BE2C (cell line): ENCODE results near the gene NDUFS8.

ENCODE experiments used
- DNase-seq: peaks from one replicate; pipeline ENCODE4 v3.0.0-alpha.2; 2020
- H3K27me3 ChIP-seq: fragments of 250-450 bp; sonication (Bioruptor Pico); 2 replicates; pipeline ENCODE4 v1.5.1; 2020; ENCODE audit warnings: mild to moderate bottlenecking
- H3K36me3 ChIP-seq: fragments of 250-450 bp; sonication (Bioruptor Pico); 2 replicates; pipeline ENCODE4 v1.5.1; 2020; ENCODE audit warnings: mild to moderate bottlenecking
- H3K4me1 ChIP-seq: fragments of 250-450 bp; sonication (Bioruptor Pico); 2 replicates; pipeline ENCODE4 v1.5.1; 2020
- H3K4me3 ChIP-seq: 2 replicates; pipeline ENCODE4 v1.5.1; 2011; ENCODE audit warnings: low read depth, low read length
- H3K9me3 ChIP-seq: fragments of 250-450 bp; sonication (Bioruptor Pico); 2 replicates; pipeline ENCODE4 v1.5.1; 2020
- TF ChIP-seq, protein P1 (sequence below): IDR thresholded peaks from 2 replicates; pipeline ENCODE4 v1.5.1; 2012; ENCODE audit warnings: mild to moderate bottlenecking, low read depth, low read length

The NDUFS8 gene

DNA sequence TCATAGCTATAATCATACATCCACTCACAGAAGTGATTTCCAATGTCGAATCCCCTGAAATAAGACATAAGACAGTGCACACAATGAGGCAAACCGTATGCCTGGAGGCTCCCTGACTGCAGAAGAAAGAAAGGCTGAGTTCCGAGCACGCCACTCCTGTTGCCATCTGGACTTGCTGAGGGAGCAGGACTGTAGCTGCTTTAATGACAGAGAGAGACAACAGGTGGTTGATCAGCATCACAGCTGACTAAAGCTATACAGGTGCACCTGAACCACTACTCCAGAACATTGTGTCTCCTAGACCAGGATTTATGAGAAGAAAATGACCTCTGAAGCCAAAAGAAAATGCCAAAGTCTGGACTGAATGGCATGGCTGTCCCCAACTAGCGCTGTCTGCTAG lies 35.4 kb downstream of the NDUFS8 start:
- H3K4me3 ChIP-seq = no peak overlapping the region
- TF ChIP-seq, protein P1, sequence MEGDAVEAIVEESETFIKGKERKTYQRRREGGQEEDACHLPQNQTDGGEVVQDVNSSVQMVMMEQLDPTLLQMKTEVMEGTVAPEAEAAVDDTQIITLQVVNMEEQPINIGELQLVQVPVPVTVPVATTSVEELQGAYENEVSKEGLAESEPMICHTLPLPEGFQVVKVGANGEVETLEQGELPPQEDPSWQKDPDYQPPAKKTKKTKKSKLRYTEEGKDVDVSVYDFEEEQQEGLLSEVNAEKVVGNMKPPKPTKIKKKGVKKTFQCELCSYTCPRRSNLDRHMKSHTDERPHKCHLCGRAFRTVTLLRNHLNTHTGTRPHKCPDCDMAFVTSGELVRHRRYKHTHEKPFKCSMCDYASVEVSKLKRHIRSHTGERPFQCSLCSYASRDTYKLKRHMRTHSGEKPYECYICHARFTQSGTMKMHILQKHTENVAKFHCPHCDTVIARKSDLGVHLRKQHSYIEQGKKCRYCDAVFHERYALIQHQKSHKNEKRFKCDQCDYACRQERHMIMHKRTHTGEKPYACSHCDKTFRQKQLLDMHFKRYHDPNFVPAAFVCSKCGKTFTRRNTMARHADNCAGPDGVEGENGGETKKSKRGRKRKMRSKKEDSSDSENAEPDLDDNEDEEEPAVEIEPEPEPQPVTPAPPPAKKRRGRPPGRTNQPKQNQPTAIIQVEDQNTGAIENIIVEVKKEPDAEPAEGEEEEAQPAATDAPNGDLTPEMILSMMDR = no peak
- no peaks in the 10 kb centered on the region for H3K9me3 ChIP-seq
- no peaks in the 10 kb centered on the region for H3K4me1 ChIP-seq
- no peaks in the 10 kb centered on the region for H3K27me3 ChIP-seq
- DNase-seq = no peak
- peaks cover 62% of the 10 kb centered on the region for H3K36me3 ChIP-seq

DNA sequence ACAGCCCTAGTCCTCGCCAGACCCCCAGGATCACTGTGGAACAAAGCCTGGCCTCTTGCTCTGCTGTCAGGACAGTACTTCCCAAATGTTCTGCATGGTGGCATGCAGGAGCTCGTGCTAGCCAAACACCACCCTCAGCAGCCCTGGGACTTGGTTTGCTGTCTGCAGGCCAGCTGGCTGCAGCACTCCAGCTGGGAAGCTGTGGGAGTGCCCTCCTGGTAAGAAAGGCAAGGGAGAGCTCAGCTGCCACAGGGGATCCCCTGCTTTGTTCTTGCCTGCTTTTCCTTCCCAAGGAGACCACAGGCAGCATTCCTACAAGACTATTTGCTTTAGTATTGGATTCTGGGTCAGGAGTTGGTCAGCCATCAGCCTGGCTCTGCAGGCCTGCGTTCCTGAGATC lies 36.3 kb downstream of the NDUFS8 start:
- TF ChIP-seq, protein P1 = no peak
- Histone ChIP-seq H3K27me3 (no peaks in the 10 kb centered on the region), H3K4me1 (no peaks in the 10 kb centered on the region), H3K9me3 (no peaks in the 10 kb centered on the region), H3K36me3 (peaks cover 63% of the 10 kb centered on the region), H3K4me3 (no peak overlapping the region)
- no peak for DNase-seq

DNA sequence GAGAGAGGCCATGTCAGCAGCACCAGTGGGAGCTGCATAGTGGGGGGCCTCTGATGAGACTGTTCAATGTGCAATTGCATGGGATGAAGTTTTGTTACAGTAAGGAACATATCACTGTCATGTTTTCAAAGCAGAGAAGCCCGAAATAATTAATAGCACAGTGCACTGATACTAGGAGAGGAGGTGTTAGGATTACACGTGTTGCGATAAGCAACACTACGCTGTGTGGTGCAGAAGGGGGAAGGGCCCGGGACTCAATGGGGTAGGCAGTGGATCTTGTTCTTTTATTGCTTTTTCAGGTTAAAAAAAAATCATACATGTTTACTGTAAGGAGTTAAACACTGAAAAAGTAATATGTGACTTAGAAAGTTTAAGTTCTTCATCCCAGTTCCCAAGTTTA lies 37.5 kb downstream of the NDUFS8 start:
- Histone ChIP-seq H3K36me3 (peaks cover 59% of the 10 kb centered on the region), H3K9me3 (no peaks in the 10 kb centered on the region), H3K27me3 (no peaks in the 10 kb centered on the region), H3K4me3 (no peak overlapping the region), H3K4me1 (no peaks in the 10 kb centered on the region)
- no peak for DNase-seq
- TF ChIP-seq, protein P1 = no peak

DNA sequence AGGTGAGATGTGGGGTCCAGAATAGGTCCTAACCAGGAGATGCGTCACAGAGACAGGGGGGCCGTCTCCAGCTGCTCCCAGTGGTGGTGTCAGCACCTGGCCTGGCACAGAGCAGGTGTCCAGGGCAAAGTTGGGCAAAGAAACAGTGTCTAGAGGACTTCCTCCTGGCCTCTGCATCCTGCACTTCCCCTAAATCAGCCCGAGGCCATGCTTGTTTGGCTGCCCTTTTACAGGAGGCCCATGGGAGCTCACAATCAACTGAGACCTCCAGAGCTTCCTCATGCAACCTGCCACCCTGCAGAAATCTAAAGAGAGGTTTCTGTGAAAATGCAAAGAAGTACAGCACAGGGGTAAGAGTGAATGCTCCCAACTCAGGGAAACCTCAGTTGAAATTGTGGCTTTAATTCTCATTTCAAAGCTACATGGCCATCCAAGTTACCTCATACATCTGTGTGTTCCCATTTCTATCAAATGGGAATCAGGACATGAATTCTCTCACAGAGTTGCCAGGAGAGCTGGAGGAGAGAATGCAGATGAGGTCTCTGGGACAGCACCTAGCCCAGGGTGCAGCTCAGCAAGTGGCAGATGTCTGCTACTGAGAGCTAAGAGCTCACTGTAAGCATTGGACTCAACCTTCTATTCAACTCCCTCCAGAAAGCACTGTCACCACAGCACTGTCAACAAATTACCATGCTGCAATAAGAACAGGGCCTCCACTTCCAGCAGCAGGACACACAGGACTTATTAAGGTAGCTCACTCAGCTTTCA lies 41.0 kb downstream of the NDUFS8 start:
- Histone ChIP-seq H3K27me3 (no peaks in the 10 kb centered on the region), H3K4me3 (no peak overlapping the region), H3K36me3 (peaks cover 37% of the 10 kb centered on the region), H3K9me3 (no peaks in the 10 kb centered on the region), H3K4me1 (no peaks in the 10 kb centered on the region)
- DNase-seq = no peak
- TF ChIP-seq, protein P1 = no peak

DNA sequence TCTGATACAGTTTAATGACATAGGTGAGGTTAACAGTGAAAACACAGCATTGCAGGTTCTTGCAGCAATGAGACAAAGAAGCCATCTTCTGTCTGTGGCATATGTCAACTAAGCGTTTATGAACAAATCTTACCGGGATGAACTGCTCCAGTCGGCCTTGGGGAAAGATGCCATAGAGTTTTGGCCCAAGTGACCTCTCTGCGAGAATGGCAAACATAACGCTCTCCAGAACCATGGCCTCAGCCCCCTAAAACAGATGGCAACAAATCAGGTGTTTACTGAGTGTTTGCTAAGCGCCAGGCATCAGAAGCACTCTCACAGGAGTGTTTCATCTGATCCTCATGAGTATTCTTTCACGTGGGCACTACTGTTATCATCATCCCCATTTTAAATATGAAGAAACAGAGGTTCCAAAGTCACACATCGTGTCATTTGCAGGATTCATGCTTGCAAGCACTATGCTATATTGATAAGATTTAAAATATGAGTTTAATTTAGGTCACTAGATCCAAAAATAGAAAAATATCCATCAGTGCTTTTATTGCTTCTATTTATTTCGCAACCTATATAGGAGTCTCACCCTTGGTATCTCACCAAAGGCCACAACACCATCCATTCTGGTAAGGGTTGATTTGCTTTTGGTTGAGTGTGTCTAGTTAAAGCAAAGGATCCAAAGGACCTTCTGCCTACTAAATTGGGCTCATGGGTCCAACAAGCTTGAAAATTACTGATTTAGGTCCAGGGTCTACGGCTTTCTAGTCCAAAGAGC lies 44.3 kb downstream of the NDUFS8 start:
- Histone ChIP-seq H3K36me3 (peaks cover 21% of the 10 kb centered on the region), H3K9me3 (no peaks in the 10 kb centered on the region), H3K4me1 (no peaks in the 10 kb centered on the region), H3K27me3 (no peaks in the 10 kb centered on the region), H3K4me3 (no peak overlapping the region)
- TF ChIP-seq, protein P1 = no peak
- DNase-seq = no peak
